Activated CD8-positive, alpha-beta T cell treated with anti-CD3 and anti-CD28 coated beads, Interleukin-2, amount 10 ng/mL, durations not matched to agents 7 days and 5 days (primary cell): ENCODE data around the gene ZNG1F. TPM values are rescaled to one million over a fixed set of nuclear protein-coding genes. Genes with fewer than 3 reads are reported as not detected.
"Not testable (repeated sequence)": the region's sequence is repeated elsewhere in the genome, so short reads cannot be mapped to it uniquely, and the experiment has no call there.

Source experiments
- ATAC-seq: fragments of 150-1000 bp; cut with Tn5 transposase; one replicate; pipeline ENCODE4 v1.10.0; 2021; ENCODE audit warnings: moderate library complexity
- CTCF ChIA-PET: fragments of 350-600 bp; sonication (Branson Sonifier 250); formaldehyde crosslinking; loops from one replicate; lab custom pipeline; 2021; ENCODE audit warnings: antibody characterized with exemption; lab: Charles Lee
- POLR2A ChIA-PET: fragments of 350-600 bp; sonication (Branson Sonifier 250); formaldehyde crosslinking; loops from one replicate; lab custom pipeline; 2021; ENCODE audit warnings: antibody characterized with exemption; lab: Charles Lee
- DNase-seq: peaks from one replicate; pipeline ENCODE4 v3.0.0-alpha.2; 2020
- H3K27ac Mint-ChIP-seq: one replicate; pipeline ENCODE4 v1.8.0; 2021; ENCODE audit warnings: mild to moderate bottlenecking, mixed read lengths
- H3K27me3 Mint-ChIP-seq: one replicate; pipeline ENCODE4 v1.8.0; 2021; ENCODE audit warnings: low read depth, mixed read lengths
- H3K36me3 Mint-ChIP-seq: one replicate; pipeline ENCODE4 v1.8.0; 2021; ENCODE audit warnings: low read depth, mixed read lengths
- H3K4me1 Mint-ChIP-seq: one replicate; pipeline ENCODE4 v1.8.0; 2021; ENCODE audit warnings: low read depth, mixed read lengths
- H3K4me3 Mint-ChIP-seq: one replicate; pipeline ENCODE4 v1.8.0; 2021; ENCODE audit warnings: mild to moderate bottlenecking, mixed read lengths
- H3K9me3 Mint-ChIP-seq: one replicate; pipeline ENCODE4 v1.8.0; 2022; ENCODE audit warnings: mixed read lengths; ENCODE audit not compliant: insufficient read depth
- total RNA-seq, 2 experiments: library from RNA; stranded (reverse); gene quantifications; one replicate each; pipeline ENCODE4 v1.2.3, GENCODE V29; 2021

The ZNG1F gene
- total RNA-seq, 2 experiments from 2014 or later = 7.6 to 11.6 TPM

DNA sequence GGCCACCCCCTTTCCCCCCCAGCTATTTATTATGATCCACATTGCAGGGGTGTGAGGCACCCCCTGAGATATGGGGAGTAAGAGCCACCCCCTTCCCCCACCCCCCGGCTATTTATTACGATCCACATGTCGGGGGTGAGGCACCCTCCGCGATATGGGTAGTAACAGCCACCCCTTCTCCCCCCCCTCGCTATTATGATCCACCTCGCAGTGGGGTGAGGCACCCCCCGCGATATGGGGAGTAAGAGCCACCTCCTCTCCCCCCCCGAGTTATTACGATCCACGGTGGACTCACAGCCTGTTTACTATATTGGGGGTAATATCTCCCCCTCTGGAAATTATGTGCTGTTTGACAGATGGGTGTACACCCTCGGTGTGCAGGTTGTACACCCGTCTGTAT lies 75.8 kb downstream of the ZNG1F start:
- CTCF ChIA-PET, DNase-seq, H3K27ac Mint-ChIP-seq, H3K9me3 Mint-ChIP-seq, H3K4me3 Mint-ChIP-seq, H3K27me3 Mint-ChIP-seq, H3K4me1 Mint-ChIP-seq, H3K36me3 Mint-ChIP-seq, ATAC-seq, POLR2A ChIA-PET: not testable (repeated sequence)

DNA sequence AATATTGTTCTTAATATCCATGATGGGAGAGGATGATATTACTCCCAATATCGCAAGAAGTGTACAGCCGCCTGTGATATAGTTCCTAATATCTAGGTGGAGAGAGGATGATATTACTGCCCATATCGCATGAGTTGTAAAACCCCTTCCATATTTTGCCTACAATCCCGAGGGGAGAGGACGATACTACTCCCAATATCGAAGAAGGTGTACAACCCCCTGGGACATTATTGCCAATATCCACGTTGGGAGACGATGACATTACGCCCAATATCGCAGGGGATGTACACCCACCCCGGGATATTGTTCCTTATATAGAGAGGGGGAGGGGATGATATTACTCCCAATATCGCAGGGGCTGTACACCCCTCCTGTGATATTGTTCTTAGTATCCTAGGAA lies 77.7 kb downstream of the ZNG1F start:
- H3K27me3 Mint-ChIP-seq, POLR2A ChIA-PET, H3K27ac Mint-ChIP-seq, H3K4me1 Mint-ChIP-seq, H3K4me3 Mint-ChIP-seq, H3K36me3 Mint-ChIP-seq, CTCF ChIA-PET, ATAC-seq, H3K9me3 Mint-ChIP-seq, DNase-seq: not testable (repeated sequence)

DNA sequence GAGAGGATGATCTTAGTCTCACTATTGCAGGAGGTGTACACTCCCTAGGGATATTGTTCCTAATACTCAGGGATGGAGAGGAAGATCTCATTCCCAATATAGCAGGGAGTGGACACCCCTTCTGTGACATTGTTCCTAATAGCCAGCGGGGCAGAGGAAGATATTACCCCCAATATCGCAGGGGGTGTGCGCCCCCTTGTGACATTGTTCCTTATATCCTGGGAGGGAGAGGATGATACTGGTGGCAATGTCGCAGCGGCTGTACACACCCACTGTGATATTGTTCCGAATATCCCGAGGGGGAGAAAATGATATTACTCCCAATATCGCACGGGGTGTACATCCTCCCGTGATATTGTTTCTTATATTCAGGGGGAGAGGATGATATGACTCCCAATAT lies 78.2 kb downstream of the ZNG1F start:
- H3K4me3 Mint-ChIP-seq, CTCF ChIA-PET, H3K27me3 Mint-ChIP-seq, H3K4me1 Mint-ChIP-seq, DNase-seq, H3K36me3 Mint-ChIP-seq, H3K9me3 Mint-ChIP-seq, ATAC-seq, POLR2A ChIA-PET, H3K27ac Mint-ChIP-seq: not testable (repeated sequence)

DNA sequence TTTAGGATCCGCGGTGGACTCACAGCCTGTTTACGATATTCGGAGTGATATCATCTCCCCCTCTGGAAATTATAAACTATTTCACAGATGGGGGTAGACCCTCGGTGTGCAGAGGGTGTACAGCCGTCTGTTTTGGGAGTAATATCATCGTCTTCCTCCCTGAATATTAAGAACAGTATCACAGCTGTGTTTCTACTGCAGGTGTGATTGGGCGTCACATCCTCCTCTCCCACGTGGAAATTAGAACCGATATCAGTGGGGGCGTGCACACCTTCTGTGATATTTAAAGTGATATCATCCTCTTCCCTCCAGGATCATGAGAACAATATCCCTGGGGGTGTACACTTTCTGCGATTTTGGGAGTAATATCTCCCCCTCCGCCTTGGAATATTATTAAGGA lies 79.9 kb downstream of the ZNG1F start:
- CTCF ChIA-PET, H3K4me1 Mint-ChIP-seq, H3K4me3 Mint-ChIP-seq, H3K36me3 Mint-ChIP-seq, H3K27ac Mint-ChIP-seq, H3K27me3 Mint-ChIP-seq, H3K9me3 Mint-ChIP-seq, POLR2A ChIA-PET: not testable (repeated sequence)
- ATAC-seq = peak; percentile 48
- peak; percentile 53 for DNase-seq

DNA sequence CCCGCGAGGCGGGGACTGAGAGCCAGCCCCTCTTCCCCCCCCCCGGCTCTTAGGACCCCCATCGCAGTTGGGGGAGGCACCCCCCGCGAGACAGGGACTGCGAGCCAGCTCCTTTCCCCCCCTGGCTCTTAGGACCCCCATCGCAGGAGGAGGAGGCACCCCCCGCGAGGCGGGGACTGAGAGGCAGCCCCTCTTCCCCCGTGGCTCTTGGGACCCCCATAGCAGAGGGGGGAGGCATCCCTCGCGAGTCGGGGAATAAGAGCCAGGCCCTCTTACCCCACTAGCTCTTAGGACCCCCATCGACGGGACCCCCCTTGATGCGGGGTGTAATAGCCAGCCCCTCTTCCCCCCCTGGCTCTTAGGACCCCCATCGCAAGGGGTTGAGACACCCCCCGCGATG lies 80.3 kb downstream of the ZNG1F start:
- H3K27ac Mint-ChIP-seq, POLR2A ChIA-PET, H3K36me3 Mint-ChIP-seq, H3K27me3 Mint-ChIP-seq, H3K9me3 Mint-ChIP-seq, ATAC-seq, H3K4me1 Mint-ChIP-seq, CTCF ChIA-PET, H3K4me3 Mint-ChIP-seq, DNase-seq: not testable (repeated sequence)

DNA sequence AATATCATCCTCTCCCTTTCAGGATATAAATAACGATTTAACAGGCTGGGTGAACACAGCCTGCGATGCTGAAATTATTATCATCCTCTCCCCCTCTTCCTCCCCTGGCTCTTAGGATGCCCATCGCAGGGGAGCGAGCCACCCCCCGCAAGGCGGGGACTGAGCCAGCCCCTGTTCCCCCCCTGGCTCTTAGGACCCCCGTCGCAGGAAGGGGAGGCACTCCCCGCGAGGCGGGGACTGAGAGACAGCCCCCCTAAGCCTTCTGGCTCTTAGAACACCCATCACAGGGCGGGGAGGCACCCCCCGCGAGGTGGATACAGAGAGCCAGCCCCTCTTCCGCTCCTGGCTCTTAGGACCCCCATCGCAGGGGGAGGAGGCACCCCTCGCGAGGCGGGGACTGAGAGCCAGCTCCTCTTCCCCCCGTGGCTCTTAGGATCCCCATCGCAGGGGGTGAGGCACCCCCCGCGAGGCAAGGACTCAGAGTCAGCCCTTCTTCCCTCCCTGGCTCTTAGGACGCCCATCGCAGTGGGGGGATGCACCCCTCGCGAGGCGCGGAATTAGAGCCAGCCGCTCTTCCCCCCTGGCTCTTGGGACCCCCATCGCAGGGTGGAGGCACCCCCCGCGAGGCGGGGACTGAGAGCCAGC lies 82.5 kb downstream of the ZNG1F start:
- H3K36me3 Mint-ChIP-seq, H3K27me3 Mint-ChIP-seq, CTCF ChIA-PET, H3K4me1 Mint-ChIP-seq, H3K4me3 Mint-ChIP-seq, POLR2A ChIA-PET, H3K27ac Mint-ChIP-seq, ATAC-seq, DNase-seq, H3K9me3 Mint-ChIP-seq: not testable (repeated sequence)

DNA sequence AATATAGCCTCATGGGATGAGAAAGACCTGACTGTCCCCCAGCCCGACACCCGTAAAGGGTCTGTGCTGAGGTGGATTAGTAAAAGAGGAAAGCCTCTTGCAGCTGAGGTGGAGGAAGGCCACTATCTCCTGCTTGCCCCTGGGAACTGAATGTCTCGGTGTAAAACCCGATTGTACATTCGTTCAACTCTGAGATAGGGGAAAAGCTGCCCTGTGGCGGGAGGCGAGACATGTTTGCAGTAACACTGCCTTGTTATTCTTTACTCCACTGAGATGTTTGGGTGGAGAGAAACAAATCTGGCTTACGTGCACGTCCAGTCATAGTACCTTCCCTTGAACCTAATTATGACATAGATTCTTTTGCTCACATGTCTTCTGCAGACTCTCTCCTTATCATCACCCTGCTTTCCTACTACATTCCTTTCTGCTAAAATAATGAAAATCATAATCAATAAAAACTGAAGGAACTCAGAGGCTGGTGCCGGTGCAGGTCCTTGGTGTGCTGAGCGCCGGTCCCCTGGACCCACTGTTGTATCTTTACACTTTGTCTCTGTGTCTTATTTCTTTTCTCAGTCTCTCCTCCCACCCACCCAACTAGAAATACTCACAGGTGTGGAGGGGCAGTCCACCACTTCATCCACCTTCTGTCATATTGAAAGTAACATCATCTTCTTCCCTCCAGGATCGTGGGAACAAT lies 83.4 kb downstream of the ZNG1F start:
- H3K27ac Mint-ChIP-seq, H3K4me1 Mint-ChIP-seq, ATAC-seq, H3K36me3 Mint-ChIP-seq, H3K27me3 Mint-ChIP-seq, H3K4me3 Mint-ChIP-seq, CTCF ChIA-PET, H3K9me3 Mint-ChIP-seq, DNase-seq, POLR2A ChIA-PET: not testable (repeated sequence)

DNA sequence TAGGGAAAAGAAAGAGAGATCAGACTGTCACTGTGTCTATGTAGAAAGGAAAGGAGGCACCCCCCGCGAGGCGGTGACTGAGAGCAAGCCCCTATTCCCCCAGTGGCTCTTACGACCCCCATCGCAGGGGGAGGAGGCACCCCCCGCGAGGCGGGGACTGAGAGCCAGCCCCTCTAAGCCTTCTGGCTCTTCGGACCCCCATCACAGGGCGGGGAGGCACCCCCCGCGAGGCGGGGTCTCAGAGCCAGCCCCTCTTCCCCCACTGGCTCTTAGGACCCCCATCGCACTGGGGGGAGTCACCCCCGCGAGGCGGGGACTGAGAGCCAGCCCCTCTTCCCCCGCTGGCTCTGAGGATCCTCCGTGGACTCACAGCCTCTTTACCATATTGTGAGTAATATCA lies 84.6 kb downstream of the ZNG1F start:
- CTCF ChIA-PET, H3K4me3 Mint-ChIP-seq, H3K36me3 Mint-ChIP-seq, H3K4me1 Mint-ChIP-seq, DNase-seq, POLR2A ChIA-PET, ATAC-seq, H3K9me3 Mint-ChIP-seq, H3K27me3 Mint-ChIP-seq, H3K27ac Mint-ChIP-seq: not testable (repeated sequence)

DNA sequence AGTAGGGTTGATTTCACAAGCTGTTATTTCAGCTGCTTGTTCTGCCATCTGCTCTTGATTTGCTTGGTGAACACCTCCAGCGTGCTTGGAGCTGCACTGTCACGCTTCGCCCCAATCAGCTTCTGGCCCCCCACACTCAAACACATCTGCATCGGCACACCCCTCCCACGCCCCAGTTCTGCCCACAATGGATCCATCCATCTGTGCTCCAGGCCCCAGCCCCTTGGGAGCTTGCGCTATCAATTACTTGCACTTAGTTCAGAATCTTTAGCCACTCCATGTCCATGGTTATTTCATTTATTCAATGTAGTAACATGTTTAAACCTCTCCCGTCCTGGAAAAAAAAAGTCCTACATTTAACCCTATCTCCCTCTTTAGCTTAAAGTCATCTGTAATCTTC lies 88.6 kb downstream of the ZNG1F start:
- POLR2A ChIA-PET, CTCF ChIA-PET, H3K27me3 Mint-ChIP-seq, H3K4me3 Mint-ChIP-seq, H3K36me3 Mint-ChIP-seq, H3K27ac Mint-ChIP-seq, ATAC-seq, DNase-seq, H3K4me1 Mint-ChIP-seq, H3K9me3 Mint-ChIP-seq: not testable (repeated sequence)

DNA sequence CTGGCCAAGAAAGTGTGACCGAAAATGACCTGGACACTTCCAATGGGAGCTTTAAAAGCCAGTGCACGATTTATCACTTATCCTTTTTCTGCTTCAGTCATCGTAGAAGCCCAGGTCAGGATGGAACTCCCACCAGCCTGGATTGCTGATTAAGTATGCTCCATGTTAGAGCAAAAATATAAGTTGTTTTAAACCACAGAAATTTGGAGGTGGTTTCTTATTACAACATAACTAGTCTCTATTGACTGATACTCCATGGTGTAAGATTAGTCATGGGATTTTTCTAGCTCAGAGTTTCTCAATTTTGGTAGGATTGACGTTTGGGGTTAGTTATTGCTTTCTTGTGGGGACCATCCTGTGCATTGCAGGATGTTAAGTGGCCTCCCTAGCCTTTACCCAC lies 90.4 kb downstream of the ZNG1F start:
- H3K4me1 Mint-ChIP-seq, POLR2A ChIA-PET, H3K4me3 Mint-ChIP-seq, H3K36me3 Mint-ChIP-seq, DNase-seq, H3K27me3 Mint-ChIP-seq, ATAC-seq, H3K9me3 Mint-ChIP-seq, CTCF ChIA-PET, H3K27ac Mint-ChIP-seq: not testable (repeated sequence)

DNA sequence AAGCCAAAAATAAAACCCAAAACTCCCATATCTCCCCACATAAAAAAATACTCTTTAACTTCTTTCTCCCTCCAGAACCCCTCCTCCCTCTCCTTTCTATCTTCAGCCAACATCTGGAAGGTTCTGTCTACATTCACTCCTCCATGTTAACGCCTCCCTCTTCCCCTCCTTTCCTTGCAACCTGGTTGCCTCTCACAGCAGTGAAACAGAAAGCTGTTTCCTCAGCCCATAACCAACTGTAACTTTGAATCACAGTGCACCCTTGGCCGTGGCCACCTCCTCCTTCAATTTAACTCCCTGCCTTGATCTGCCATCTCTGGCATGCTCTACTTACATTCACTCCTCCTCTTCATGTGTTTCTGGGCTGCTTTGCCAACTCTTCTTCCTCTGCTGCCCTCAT lies 94.1 kb downstream of the ZNG1F start:
- H3K4me1 Mint-ChIP-seq, H3K4me3 Mint-ChIP-seq, DNase-seq, POLR2A ChIA-PET, H3K27ac Mint-ChIP-seq, CTCF ChIA-PET, H3K9me3 Mint-ChIP-seq, H3K36me3 Mint-ChIP-seq, ATAC-seq, H3K27me3 Mint-ChIP-seq: not testable (repeated sequence)

DNA sequence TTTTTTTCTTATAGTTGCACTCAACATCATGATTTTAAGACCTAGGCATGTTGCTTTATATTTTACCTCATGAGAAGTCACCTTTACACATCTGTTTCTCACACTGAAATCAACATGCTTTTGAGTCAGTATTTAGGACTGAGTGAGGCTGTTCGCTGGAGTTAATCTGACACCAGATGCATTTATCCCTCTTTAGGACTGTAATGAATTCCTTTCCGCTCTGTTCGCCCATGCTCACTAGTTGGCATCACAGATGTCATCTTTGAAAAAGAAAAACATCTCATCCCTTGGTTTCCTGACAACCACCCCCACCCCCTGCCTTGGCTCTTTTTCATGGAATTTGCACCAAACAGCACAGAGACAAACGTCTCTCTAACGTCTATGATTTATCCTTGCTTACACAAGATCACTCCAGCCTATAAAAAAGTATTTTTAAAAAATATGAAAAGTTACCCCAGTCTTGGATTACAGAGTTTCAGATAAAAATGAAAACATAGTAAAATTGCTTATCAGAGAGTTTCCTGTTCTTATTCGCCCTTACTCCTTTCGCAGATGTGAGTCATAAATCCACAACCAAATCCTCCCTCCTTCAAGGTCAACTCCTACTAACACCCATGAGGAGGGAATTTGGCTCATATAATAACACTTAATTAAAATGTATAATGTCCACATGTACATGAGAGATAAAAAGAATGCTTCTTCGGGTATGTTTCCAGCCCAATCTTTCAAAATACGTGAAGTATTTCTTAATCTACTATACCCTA lies 94.9 kb downstream of the ZNG1F start:
- ATAC-seq, H3K9me3 Mint-ChIP-seq, H3K27me3 Mint-ChIP-seq, H3K36me3 Mint-ChIP-seq, H3K27ac Mint-ChIP-seq, POLR2A ChIA-PET, CTCF ChIA-PET, H3K4me1 Mint-ChIP-seq, H3K4me3 Mint-ChIP-seq, DNase-seq: not testable (repeated sequence)
